Heart left ventricle (tissue), 13 donors: ENCODE results near the gene SH2D7.

Experiments
- POLR2A ChIP-seq, 2 donors: fragments of 450-650 bp; IDR thresholded peaks; one replicate each; pipeline ENCODE4 v1.6.1; 2017; ENCODE audit warnings: antibody characterized with exemption in 2 of 2, mild to moderate bottlenecking in 2 of 2, moderate library complexity in 2 of 2
- TF ChIP-seq, protein P1 (sequence below), 12 donors: fragments of 200-600 bp; sonication (generic) in 4 of 12; IDR thresholded peaks; one replicate each; pipeline versions ENCODE4 v1.5.0 to v1.8.0; 2018 to 2022; ENCODE audit warnings: antibody characterized with exemption in 12 of 12, mild to moderate bottlenecking in 5 of 12
- donor health status: ischemic (EF 13 %, LVEDD 7.1; RV severe dilation, severe dysfunction).
- donor health status: DM: no; HTN: yes; CAD: no.
- donor health status: DM: no; HTN: no; CAD: no.
- donor health status: ischemic (EF 25% LVEDD 6.9; RV normal size, moderate dysfunction).
- donor health status: ischemic (EF 25% LVEDD 5.7; RV mildly dilated, moderate dysfunction).
- donor health status: ischemic (EF 35%, LVEDD 5.7; RV mildly dilated, moderate dysfunction).
- donor health status: nonischemic (EF 11% LVEDD 7.7; RV severe dilation, severe dysfunction).
- donor health status: DM: yes; HTN: yes; CAD: no.
- donor health status: PGD.
- donor health status: ischemic (EF 29% LVEDD 5.4; RV normal size, mild dysfunction).
- donor health status: nonischemic (EF 23%, LVEDD 6.1; RV moderate dilation, normal function).

- TF ChIP-seq, protein P1, sequence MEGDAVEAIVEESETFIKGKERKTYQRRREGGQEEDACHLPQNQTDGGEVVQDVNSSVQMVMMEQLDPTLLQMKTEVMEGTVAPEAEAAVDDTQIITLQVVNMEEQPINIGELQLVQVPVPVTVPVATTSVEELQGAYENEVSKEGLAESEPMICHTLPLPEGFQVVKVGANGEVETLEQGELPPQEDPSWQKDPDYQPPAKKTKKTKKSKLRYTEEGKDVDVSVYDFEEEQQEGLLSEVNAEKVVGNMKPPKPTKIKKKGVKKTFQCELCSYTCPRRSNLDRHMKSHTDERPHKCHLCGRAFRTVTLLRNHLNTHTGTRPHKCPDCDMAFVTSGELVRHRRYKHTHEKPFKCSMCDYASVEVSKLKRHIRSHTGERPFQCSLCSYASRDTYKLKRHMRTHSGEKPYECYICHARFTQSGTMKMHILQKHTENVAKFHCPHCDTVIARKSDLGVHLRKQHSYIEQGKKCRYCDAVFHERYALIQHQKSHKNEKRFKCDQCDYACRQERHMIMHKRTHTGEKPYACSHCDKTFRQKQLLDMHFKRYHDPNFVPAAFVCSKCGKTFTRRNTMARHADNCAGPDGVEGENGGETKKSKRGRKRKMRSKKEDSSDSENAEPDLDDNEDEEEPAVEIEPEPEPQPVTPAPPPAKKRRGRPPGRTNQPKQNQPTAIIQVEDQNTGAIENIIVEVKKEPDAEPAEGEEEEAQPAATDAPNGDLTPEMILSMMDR (IDR thresholded peaks at IDR 0.05), result no peak
- TF ChIP-seq POLR2A (IDR thresholded peaks at IDR 0.05), result no peak
These were observed 10.4 kb downstream of the SH2D7 start for GRCh38 chr15:78102741-78103140.
